Caco-2 (cell line): Measurements from ENCODE around the gene FNBP1. TPM values are rescaled to one million over a fixed set of nuclear protein-coding genes. Genes with fewer than 3 reads are reported as not detected.
A peak's percentile ranks its signal among the peaks of the same experiment; 100 is the strongest.

ENCODE experiments used
- Bru-seq: library from RNA; stranded (reverse); fragments of 400-500 nt; gene quantifications from one replicate; lab custom pipeline; 2021; lab: Mats Ljungman, UMichigan
- BruChase-seq, 2 experiments: library from RNA; stranded (reverse); fragments of 400-500 nt; gene quantifications; one replicate each; lab custom pipeline; 2021; lab: Mats Ljungman, UMichigan
- BruUV-seq: library from RNA; stranded (reverse); fragments of 400-500 nt; replicated peaks from 2 replicates; lab custom pipeline; 2021; lab: Mats Ljungman, UMichigan
- CTCF ChIA-PET: fragments of 300-600 bp; sonication (Branson Sonifier 250); formaldehyde crosslinking; loops from one replicate; lab custom pipeline; 2022; ENCODE audit warnings: antibody characterized with exemption; lab: Charles Lee
- POLR2A ChIA-PET: fragments of 300-600 bp; sonication (Branson Sonifier 250); formaldehyde crosslinking; loops from one replicate; lab custom pipeline; 2022; ENCODE audit warnings: antibody characterized with exemption; lab: Charles Lee
- DNase-seq, 2 experiments: peaks; one replicate each; pipeline versions ENCODE4 v3.0.0 to v3.0.0-alpha.2; 2020 to 2022
- H3K27me3 ChIP-seq: replicated peaks from 2 replicates; pipeline ENCODE4 v1.6.0; 2011; ENCODE audit warnings: low read length; ENCODE audit not compliant: control insufficient read depth, insufficient read depth
- H3K36me3 ChIP-seq: 2 replicates; pipeline ENCODE4 v1.5.1; 2011; ENCODE audit warnings: low read length; ENCODE audit not compliant: control insufficient read depth, insufficient read depth
- H3K4me1 ChIP-seq: fragments of 250-450 bp; sonication (Bioruptor Pico); 2 replicates; pipeline ENCODE4 v1.5.1; 2020; ENCODE audit warnings: mild to moderate bottlenecking
- H3K4me3 ChIP-seq: 2 replicates; pipeline ENCODE4 v1.5.1; 2011; ENCODE audit warnings: low read depth, mild to moderate bottlenecking, control low read depth, low read length
- H3K9me3 ChIP-seq: fragments of 250-450 bp; sonication (Bioruptor Pico); 2 replicates; pipeline ENCODE4 v1.5.1; 2020; ENCODE audit warnings: mild to moderate bottlenecking, moderate library complexity
- H3K27ac Mint-ChIP-seq: one replicate; pipeline ENCODE4 v1.8.0; 2022; ENCODE audit warnings: mixed read lengths; ENCODE audit not compliant: unreplicated experiment
- H3K27me3 Mint-ChIP-seq: one replicate; pipeline ENCODE4 v1.8.0; 2022; ENCODE audit warnings: mixed read lengths; ENCODE audit not compliant: insufficient read depth, unreplicated experiment
- H3K36me3 Mint-ChIP-seq: one replicate; pipeline ENCODE4 v1.8.0; 2022; ENCODE audit warnings: mild to moderate bottlenecking, mixed read lengths; ENCODE audit not compliant: insufficient read depth, unreplicated experiment
- H3K4me1 Mint-ChIP-seq: one replicate; pipeline ENCODE4 v1.8.0; 2022; ENCODE audit warnings: low read depth, mixed read lengths; ENCODE audit not compliant: unreplicated experiment
- H3K4me3 Mint-ChIP-seq: one replicate; pipeline ENCODE4 v1.8.0; 2022; ENCODE audit warnings: mild to moderate bottlenecking, moderate library complexity, mixed read lengths; ENCODE audit not compliant: unreplicated experiment
- H3K9me3 Mint-ChIP-seq: one replicate; pipeline ENCODE4 v1.8.0; 2022; ENCODE audit warnings: mixed read lengths; ENCODE audit not compliant: unreplicated experiment
- CTCF ChIP-seq, 2 experiments: fragments of 200-600 bp in 1 of 2; IDR thresholded peaks; 1 replicate in 1 of 2; 2 replicates in 1 of 2; pipeline versions ENCODE4 v1.5.1 to v1.8.0; 2011 to 2022; ENCODE audit warnings: antibody characterized with exemption in 1 of 2, control low read depth in 1 of 2, inconsistent platforms in 1 of 2, low read depth in 1 of 2, low read length in 1 of 2, mild to moderate bottlenecking in 1 of 2, moderate library complexity in 1 of 2; ENCODE audit not compliant: insufficient read depth in 1 of 2, severe bottlenecking in 1 of 2, unreplicated experiment in 1 of 2
- intact Hi-C: fragments of 100-400 bp; cut with micrococcal nuclease; formaldehyde crosslinking; loops from one replicate; pipeline ENCODE4 v1.10.0; 2022; ENCODE audit not compliant: unreplicated experiment
- long read RNA-seq: library from polyadenylated mRNA; stranded (forward); transcript quantifications from one replicate; pipeline ENCODE4 v2.0.0, GENCODE V29; 2022
- total RNA-seq: library from RNA; stranded (reverse); gene quantifications from 2 replicates; pipeline ENCODE4 v1.2.3, GENCODE V29; 2022

FNBP1 gene
- total RNA-seq (33.2 and 34.3 TPM in 2 replicates), Bru-seq, nascent RNA (percentile 62 among the genes with signal in this experiment), BruChase-seq, experiment 1, labeled RNA remaining after a 2-hour chase (percentile 66 among the genes with signal in this experiment), BruChase-seq, experiment 2, labeled RNA remaining after a 6-hour chase (percentile 73 among the genes with signal in this experiment)
- long read RNA-seq, partial matches to known transcripts, result 3 of 19 reads
- long read RNA-seq, other reads (novel, unspliced or antisense), result 16 of 19 reads

GRCh38 chr9:130042885-130043653 is at the start of gene FNBP1:
Gene FNBP1 (minus strand): TSS chr9:130043189. CDS start chr9:130042975, 214 bp downstream.
- CTCF ChIA-PET, result interaction anchor here (0.6 kb wide), 1 partner anchor 130 kb away, joined by 3 read pairs; no protein-coding TSS in a partner anchor
- no peaks in the 10 kb centered on the region for H3K36me3 ChIP-seq
- BruUV-seq, result no TSS peak
- H3K4me3 ChIP-seq, result peak within 1 kb of the TSS; percentile 87
- H3K27me3 Mint-ChIP-seq, result no peaks in the 10 kb centered on the region
- no peaks in the 10 kb centered on the region for H3K9me3 Mint-ChIP-seq
- peak; percentile 82 to 86 for DNase-seq
- peak within 1 kb of the TSS; percentile 99 for H3K4me3 Mint-ChIP-seq
- TF ChIP-seq CTCF (IDR thresholded peaks at IDR 0.05; ENCODE audit: insufficient read depth in 1 of 2, low read depth in 1 of 2, low read length in 1 of 2, severe bottlenecking in 1 of 2, unreplicated experiment in 1 of 2), result no peak
- H3K4me1 ChIP-seq, result peaks cover 12% of the 10 kb centered on the region
- H3K9me3 ChIP-seq, result no peaks in the 10 kb centered on the region
- peak within 1 kb of the TSS; percentile 91 for H3K27ac Mint-ChIP-seq
- POLR2A ChIA-PET, result interaction anchor here (0.6 to 1.9 kb wide), 5 partner anchors 10 to 36 kb away, joined by 3 to 9 read pairs (median 5); partner anchors contain the start of gene GPR107
- H3K27me3 ChIP-seq, result no peaks in the 10 kb centered on the region
- H3K4me1 Mint-ChIP-seq, result peaks cover 13% of the 10 kb centered on the region
- H3K36me3 Mint-ChIP-seq, result peaks cover 17% of the 10 kb centered on the region
- intact Hi-C loops, result loop anchor here (1.0 kb wide), 1 partner anchor 10 kb away; the partner anchor contains the start of gene GPR107

GRCh38 chr9:130090915-130091314 is 47.9 kb upstream of the FNBP1 start:
- intact Hi-C loops, result no loop called here

More at GRCh38 chr9:130090915-130091314, 47.9 kb upstream of the FNBP1 start:
- H3K9me3 ChIP-seq, result no peaks in the 10 kb centered on the region
- CTCF ChIA-PET, result no interaction called here
- H3K9me3 Mint-ChIP-seq, result no peaks in the 10 kb centered on the region
- peaks cover 53% of the 10 kb centered on the region for H3K36me3 Mint-ChIP-seq
- POLR2A ChIA-PET, result no interaction called here
- H3K27me3 Mint-ChIP-seq, result no peaks in the 10 kb centered on the region
- no peak for DNase-seq
- H3K4me1 ChIP-seq, result no peaks in the 10 kb centered on the region
- H3K27ac Mint-ChIP-seq, result no peak overlapping the region
- no peaks in the 10 kb centered on the region for H3K4me1 Mint-ChIP-seq
- no peak overlapping the region for H3K4me3 ChIP-seq
- no TSS peak for BruUV-seq
- H3K4me3 Mint-ChIP-seq, result no peak overlapping the region
- H3K27me3 ChIP-seq, result no peaks in the 10 kb centered on the region
- no peaks in the 10 kb centered on the region; the same call in 1 of the 2 replicates for H3K36me3 ChIP-seq
- no peak for TF ChIP-seq CTCF (IDR thresholded peaks at IDR 0.05; ENCODE audit: insufficient read depth in 1 of 2, low read depth in 1 of 2, low read length in 1 of 2, severe bottlenecking in 1 of 2, unreplicated experiment in 1 of 2)
